Measurements from ENCODE around the gene CRISP1.

GRCh38 chr6:49888742-49889431 lies 22.6 kb upstream of the CRISP1 start:
- TF ChIP-seq CTCF (IDR thresholded peaks at IDR 0.05) (no peak), POLR2A (IDR thresholded peaks at IDR 0.05) (no peak)

Measured in esophagus squamous epithelium (tissue), 4 donors.